DMS53 treated with DMSO at 0.1 percent for 48 hours (cell line): ENCODE data around the gene TPCN1.

Source experiments
- DNase-seq: peaks from one replicate; lab custom pipeline; 2025; ENCODE audit not compliant: unreplicated experiment; lab: John Stamatoyannopoulos, UW

TPCN1 gene

DNA sequence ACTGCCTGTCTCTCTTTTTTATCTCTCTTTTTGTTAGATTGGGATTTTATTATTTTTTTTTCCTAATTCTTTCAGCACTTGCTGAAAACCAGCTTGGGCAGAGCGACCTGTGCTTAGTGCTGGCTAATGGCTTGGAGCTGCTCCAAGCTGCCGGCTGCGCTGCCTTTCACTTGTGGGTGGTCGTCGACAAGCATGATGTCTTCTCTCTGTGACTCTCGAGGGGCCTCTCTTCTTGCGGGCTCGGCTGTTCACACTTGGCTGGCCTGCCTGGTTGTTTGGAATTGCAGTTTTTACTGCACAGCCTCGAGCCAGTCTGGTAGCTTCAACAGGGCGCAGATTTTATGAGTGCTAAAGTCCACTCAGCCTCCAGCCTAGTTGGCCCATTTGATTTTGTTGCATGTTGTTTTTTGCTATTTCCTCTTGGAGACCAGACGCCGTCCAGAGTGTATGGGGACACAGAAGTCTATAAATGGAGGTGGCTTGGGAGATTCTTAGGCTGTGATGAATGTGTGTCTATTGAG is 18.6 kb downstream of the TPCN1 start:
- DNase-seq, result no peak

DNA sequence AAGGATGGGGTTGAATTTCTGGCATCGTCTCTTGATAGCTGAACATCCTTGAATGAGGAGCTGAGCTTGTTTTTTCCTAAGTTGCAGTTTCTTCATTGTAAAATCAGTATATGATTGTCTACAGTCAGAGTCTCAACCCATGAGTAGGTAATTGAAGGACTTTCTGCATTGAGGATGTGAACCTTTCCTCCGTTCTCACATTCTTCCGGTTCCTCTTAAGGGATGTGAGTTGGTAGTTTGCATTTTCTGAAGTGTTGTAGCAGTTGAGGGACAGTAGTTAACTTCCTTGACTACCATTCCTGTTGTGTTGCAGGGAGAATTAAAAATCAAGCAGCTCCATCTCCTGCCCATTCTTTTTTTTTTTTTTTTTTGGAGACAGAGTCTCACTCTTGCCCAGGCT is 19.1 kb downstream of the TPCN1 start:
- no peak for DNase-seq

DNA sequence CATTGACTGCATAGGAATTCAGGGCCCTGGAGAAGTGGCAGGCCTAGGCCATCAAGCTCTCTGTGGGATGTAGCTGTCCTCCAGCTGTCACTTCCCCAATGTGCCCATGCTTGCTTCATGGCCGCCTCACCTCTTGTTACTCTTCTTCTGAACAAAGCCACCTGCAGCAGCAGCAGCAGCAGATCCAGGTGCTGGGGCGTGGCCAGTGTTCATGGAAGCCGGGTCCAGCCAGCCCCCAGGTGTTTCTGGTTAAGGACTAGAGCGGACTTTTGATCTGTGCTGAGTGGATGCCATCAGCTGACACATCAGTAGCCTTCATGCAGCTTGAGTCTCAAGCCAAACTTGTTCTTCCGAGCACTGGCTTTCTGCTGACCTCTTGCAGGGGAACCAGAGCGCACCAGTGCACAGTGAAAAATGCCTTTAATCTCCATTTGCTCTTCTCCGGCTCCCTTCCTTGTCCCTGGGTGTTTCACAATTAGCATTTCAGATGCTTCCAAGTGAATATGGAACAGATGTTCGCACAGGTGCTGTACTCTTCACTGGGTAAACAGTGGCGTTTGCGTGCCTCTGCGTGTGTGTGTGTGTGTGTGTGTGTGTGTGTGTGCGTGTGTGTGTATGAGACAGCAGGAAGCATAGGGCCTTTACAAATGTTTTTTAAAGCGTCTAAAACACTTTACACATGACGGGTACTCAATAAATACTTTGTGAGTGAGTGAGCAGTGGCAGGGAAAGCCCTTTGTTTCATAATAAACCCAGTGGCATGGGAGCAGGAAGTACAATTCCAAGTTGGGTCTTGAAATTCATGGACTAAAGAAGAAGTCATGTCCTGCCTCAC is 20.1 kb downstream of the TPCN1 start:
- DNase-seq, result peak; percentile 99

GRCh38 chr12:113242026-113242418 is 20.8 kb downstream of the TPCN1 start:
- peak; percentile 86 for DNase-seq

GRCh38 chr12:113242560-113242959 is 21.3 kb downstream of the TPCN1 start:
- DNase-seq, result no peak

DNA sequence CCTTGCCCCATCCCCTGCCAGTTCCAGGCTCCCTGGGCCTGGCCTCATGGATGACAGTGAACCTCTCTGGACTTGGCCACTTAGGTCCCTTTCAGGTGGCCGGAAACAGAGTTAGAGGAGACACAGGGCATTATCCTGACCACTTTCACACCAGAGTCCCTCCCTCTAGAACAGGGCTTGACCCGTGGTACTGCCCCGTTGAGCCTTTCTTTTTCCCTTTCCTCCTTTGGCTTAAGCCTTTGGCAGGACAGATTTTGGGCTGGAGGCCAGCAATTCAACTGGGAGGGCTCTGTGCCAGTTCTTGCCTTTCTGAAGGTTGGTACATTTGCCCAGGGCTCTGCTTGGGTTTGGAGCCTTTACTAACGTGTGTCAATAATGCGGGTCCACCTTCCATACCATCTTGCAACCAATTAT is 22.8 kb downstream of the TPCN1 start:
- DNase-seq, result no peak

- no peak for DNase-seq
Measured at GRCh38 chr12:113244478-113244958, 23.3 kb downstream of the TPCN1 start.

GRCh38 chr12:113245695-113246477 is 24.6 kb downstream of the TPCN1 start:
- peak; percentile 100 for DNase-seq

DNA sequence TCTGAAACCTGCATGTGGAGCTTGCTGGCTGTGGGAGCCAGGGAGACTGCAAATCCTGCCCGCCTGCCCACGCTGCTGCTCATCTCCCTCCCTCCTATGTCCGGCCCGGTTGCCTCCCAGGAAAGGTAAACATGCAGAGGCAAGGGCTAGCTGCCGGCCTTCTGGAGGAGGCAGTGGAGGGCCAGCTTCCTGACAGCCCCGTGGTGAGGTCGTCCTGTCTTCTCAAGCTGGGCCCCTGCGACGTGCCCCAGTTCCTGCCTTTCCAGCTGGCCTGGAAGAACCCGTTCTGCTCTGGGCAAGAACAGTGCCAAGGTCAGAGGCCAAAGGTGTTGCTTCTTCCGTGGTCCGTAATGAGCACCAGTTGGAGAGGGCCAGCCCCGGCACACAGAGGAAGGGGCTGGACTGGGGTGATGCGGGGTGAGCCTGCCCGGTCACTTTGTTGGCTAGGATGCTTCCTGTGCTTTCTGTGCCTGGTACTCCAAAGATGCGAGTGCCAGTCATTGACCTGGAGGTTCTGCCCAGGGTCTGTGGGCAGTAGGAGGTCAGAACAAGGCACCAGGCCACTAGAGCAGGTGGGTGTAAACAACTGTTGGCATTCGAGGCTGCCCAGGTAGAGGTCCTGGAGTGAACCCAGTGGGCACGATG is 25.3 kb downstream of the TPCN1 start:
- DNase-seq, result peak; percentile 91

DNA sequence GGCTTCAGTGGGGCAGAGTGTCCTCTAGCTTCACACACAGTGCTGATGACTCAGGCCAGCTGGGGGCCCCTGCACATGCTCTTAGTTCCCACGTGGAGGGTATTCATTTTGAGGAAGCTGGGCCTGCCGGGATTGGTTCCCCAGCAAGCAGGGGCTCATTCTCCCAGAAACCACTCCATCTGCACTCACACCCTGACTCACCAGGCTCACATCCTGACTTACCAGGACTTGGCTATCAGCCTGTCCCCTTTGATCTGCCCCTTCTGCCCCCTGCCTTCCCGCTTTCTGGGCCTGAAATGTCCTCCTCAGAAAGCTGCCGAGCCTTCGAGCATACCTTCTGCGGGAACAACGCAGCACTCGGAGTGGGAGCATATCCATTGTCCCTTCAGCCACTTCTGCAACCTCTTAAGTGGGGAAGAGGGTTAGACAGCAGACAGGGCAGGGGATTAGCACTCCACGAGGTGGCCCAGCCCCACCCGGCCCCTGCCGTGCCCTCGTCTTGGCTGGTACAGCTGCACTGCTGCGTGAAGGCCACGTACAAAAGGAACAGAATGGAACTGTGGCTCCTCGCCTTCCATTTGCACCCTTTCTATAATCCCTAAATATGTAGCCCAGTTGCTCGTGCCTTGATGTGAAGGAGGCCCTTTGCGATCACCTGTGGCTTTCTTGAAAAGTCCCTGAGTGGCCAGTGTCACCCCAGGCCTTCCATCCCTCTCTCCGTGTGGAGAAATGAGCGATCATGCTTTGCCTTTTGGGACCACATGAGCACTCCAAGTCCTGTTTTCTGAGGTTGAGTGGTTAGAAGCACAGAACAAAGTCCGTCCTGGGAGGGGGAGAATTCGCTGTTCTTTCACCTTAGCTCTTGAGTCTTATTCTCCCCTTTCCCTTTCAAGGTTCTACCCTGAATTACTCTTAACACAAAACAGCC is 26.1 kb downstream of the TPCN1 start:
- DNase-seq, result peak; percentile 31

- DNase-seq, result no peak
Measured at GRCh38 chr12:113248051-113248825, 27.0 kb downstream of the TPCN1 start.

DNA sequence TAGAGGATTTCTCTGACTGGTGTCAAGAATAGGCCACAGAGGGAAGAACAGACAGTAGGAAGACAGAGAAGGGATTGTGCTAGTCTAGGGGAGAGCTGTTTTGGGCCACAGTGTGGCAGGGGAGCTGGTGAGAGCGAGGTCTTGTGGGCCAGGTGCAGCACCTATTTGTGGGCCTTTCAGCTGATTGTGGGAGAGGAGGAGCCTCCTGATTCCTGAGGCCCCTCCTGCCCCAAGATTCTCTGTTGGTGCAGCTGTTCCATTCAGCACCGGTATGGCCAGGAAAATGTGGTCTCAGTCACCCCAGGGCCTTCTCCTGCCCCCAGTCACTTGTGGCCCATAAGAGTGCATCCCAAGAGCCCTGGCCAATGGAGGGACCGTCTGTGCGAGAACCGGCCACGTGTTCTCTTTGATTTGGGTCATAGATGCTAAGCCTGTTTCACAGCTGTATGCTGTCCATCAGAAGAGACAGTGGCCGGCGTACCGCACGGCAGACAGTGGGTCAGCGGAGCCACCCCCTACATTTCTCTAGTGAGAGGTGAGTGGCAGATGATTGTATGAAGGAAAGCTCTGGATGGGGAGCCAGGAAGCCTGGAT is 27.7 kb downstream of the TPCN1 start:
- DNase-seq, result no peak

DNA sequence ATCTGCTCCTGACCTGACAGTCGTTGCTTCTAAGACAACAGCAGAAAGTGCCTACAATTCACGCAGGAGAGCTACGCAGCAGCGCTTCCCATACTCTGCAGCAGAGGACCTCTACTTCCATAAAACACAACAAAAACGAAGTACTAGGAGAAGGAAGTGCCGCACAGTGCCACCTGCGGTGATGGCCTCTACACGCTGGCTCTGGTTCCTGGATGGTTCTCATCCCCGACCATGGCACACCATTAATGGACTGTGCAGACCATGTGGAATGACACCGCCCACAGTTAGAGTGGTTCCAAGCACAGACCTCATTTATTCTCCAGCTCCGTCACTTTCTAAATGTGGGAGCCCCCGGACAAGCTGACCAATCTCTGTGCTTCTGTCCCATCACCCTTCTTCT is 28.3 kb downstream of the TPCN1 start:
- DNase-seq, result no peak

DNA sequence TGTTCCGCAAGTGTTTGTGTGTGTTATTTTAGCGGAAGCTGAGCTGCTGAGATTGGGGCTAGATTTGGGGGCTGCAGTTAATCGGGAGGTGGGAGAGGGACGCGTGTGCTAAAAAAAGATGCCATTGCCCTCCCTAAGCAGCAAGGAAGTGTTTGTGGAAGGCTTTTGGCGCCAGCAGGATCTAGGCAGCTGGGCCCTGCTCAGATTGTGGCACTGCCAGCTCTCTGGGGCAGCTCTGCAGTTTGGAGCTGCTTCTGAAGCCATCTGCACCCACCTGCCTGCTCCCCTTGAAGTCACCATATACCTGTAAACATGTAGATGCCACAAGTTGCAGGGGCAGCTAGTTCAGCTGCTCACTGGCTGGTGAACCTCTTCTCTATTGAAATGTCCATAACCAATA is 28.8 kb downstream of the TPCN1 start:
- no peak for DNase-seq

GRCh38 chr12:113251404-113252070 is 30.3 kb downstream of the TPCN1 start:
- no peak for DNase-seq

DNA sequence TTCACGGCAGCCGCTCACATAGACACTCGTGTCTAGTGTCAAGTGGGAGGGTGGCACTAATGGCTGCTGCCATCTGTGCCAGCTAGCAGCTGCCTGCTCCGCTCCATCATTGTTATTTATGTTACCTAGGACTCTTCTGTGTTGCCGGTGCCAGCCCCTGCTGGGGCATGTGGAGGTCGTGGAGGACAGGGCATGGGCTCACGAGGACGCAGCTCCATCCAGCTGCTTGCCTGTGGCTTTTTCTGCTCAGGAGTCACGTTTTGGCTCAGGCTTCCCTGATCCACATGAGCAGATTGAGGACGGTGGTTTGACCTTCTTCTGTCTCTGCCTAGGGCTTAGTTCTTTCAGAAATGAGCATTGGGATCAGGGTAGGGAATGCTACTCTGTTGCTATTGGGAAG is 31.2 kb downstream of the TPCN1 start:
- no peak for DNase-seq

GRCh38 chr12:113253532-113254285 is 32.4 kb downstream of the TPCN1 start:
- DNase-seq, result no peak

GRCh38 chr12:113254298-113254697 is 33.0 kb downstream of the TPCN1 start:
- DNase-seq, result no peak
